Left forelimb (tissue), 1 donor: ENCODE measurements around the gene GSG1.

Experiments
- DNase-seq: peaks from one replicate; pipeline ENCODE4 v3.0.0-alpha.2; 2018; ENCODE audit warnings: low spot score

GSG1 gene

DNA sequence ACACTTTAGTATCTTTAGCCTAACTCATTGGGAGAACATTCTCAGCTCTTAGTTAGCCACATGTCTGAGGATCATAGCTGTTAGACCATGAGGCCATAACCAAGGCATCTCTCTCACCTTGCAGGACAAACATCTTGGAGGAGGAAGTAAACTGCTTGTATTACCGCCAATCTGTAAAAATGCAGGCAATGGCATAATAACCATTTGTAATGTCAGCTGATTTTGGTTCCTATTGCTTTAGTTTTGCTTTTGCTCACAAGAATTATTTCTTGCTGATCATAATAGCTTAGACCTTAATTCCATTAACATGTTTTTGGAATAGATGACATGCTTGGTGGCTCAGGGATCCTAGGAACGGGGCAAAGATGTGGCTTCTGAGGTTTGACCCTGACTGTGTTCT lies 16.4 kb upstream of the GSG1 start:
- no peak for DNase-seq

DNA sequence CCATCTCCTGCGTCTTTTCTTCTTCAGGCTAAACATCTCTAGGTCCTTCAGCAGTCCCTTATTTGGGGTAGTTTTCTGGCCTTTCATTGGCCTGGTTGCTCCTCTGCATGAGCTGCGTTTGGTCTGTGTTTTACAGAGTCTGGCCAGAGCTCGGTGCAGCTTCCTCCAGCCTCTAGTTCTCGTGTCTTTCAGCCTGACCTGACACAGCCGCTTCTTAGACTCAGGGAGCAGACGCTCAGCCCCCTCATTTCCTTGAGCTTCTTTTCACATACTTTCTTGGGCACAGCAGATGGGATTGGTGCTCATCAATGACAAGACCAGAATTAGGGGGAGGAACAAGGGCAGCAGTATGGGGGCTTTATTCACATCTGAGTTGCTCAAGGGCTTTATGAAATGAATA lies 13.6 kb upstream of the GSG1 start:
- no peak for DNase-seq

DNA sequence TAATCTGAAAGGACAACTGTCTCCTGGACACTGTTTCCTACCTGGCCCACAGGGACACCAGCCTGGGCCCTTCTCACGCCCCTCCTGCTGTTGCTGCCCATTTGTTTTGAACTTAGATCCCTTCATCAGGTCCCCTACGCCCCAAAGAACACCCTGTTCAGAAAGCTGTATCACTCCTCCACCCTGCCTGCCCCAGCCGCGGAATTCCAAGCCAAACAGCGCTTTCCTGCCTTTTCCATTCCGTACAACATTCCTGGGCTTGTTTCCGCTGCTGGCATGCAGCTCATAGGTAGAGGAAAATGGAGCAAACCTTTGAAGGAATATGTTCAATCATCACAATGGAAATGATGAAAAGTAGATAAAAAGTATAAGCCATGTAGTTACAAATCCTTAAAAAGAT lies 12.8 kb upstream of the GSG1 start:
- no peak for DNase-seq

DNA sequence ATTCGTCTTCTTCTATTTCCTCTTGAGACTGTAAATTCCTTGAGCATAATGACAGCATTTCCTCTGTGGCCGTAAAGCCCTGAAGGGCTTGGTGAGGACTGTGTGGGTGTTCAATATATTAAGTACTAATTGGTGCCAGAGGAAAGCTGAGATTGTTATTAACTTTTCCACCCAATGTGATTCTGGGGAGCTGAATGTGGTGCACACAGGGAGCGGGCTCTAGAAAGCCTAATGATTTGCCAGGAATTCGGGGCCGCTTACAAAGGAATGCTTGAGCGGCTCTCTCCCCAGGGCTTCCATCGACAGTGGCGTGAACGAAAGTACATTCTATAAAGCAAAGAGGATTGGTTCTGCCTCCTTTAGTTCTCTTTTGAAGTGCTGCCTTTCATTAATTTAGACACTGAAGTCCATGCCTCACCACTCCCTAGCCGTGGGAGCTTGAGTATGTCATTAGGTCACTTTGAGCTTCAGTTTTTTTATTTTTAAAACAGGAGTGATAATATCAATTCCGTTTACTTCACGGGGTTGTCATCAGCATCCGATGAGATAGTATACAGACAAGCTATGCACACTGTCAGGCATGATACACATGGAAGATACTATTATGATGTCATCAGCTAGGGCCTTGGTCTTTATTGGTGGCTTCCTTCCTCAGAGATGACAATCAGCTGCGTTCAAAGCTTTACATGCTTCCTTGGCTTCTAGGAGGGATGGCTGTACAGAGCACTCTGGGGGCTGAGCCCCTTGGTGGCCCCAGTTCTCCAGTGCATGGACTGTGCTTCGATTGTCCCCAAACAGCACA lies 11.0 kb upstream of the GSG1 start:
- no peak for DNase-seq

GRCh38 chr12:13112968-13113367 lies 9.5 kb upstream of the GSG1 start:
- no peak for DNase-seq

- DNase-seq: no peak
These were observed 3.2 kb upstream of the GSG1 start for GRCh38 chr12:13106666-13107065.

DNA sequence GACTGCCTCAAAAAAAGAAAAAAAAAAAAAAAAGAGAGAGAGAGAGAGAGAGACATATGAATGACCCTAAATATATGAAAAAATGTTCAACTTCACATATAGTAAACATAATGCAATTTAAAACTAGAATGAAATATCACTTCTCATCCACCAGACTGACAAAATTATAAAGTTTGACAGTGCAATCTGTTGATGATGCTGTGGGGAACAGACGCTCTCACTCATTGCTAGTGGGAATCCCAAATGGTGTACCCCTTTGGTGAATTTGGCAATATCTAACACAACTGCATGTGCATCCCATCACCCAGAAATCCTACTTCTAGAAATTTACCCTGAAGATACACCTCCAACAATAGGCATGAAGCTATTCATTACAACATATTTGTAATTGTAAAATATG lies 2.3 kb upstream of the GSG1 start:
- no peak for DNase-seq

- DNase-seq: no peak
These were observed 942 bp upstream of the GSG1 start for GRCh38 chr12:13104409-13104808.

GRCh38 chr12:13102461-13103195 lies 839 bp downstream of the GSG1 start:
- DNase-seq: no peak

DNA sequence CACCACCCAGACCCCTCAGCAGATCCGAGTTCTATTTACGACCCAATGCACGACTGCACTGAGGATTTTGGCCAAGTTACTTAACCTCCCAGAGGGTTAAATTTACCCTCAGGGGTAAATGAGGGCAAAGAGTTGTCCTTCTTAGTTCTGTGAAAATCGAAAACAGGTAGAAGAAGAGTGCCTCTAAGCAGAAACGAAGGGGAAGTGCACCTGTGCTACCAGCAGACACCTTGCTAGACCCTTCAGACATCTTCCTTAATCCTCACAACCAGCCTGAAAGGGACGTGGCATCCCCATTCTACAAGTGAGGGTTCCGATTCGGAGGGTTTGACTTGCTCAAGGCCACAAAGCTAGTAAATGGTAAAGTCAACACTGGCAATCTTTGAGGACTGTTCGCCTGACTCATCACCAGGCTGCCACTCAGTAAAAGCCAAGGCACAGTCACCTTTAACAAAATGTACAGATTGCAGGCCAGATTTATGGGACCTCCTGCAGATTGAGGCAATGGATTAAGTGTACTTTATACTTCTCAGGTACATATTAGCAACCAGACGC lies 1.6 kb downstream of the GSG1 start:
- DNase-seq: no peak

- peak; percentile 94 for DNase-seq
These were observed 2.3 kb downstream of the GSG1 start for GRCh38 chr12:13100882-13101769.

DNA sequence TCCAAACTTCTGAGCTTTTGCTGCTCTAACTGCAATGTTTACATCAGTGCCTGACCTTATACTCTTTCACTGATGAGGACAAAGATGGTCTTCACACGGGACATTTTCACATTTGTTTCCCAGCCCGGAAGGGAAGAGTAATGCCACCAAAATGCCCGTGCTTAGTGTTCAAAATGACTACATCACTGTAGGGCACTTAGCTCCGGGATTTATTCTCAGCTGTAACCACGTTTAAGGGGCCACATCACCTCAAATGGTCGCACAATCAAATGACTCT lies 2.9 kb downstream of the GSG1 start:
- DNase-seq: no peak

DNA sequence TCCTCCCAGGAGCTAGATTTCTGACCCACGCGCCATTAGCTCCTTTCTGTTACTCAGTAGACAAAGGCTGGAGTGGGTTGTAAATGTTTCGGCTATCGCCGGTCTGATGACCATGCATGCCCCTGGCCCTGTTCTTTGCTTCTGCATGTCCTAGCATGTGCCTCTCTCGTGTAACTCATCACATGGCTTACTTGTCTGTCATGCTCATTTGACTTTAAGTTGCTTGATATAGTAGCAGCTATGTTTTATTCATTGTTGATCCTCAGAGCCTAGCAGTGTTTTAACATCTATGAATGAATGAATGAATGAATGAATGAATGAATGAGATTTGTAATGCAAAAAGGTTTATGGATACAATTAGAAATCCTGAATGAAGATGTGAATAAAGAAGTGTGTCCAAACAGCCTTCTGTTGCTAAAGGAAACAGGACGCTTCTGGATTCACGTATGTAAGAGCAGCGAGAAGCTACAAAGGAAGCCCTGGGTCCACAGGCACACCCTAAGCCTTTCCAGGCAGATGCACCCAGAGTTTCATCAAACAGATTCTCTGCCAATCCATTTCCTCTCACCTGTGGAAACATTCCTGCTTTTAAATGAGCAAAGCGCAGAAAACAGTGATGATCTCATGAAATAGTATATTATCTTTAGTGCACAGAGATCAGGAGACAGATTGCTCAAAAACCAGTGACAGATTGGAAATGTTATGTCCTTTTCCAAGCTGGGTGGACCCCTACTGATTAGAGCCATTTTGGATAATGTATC lies 3.4 kb downstream of the GSG1 start:
- DNase-seq: no peak

- DNase-seq: no peak
These were observed 4.2 kb downstream of the GSG1 start for GRCh38 chr12:13099066-13099843.

- DNase-seq: no peak
These were observed 5.9 kb downstream of the GSG1 start for GRCh38 chr12:13097491-13098011.

DNA sequence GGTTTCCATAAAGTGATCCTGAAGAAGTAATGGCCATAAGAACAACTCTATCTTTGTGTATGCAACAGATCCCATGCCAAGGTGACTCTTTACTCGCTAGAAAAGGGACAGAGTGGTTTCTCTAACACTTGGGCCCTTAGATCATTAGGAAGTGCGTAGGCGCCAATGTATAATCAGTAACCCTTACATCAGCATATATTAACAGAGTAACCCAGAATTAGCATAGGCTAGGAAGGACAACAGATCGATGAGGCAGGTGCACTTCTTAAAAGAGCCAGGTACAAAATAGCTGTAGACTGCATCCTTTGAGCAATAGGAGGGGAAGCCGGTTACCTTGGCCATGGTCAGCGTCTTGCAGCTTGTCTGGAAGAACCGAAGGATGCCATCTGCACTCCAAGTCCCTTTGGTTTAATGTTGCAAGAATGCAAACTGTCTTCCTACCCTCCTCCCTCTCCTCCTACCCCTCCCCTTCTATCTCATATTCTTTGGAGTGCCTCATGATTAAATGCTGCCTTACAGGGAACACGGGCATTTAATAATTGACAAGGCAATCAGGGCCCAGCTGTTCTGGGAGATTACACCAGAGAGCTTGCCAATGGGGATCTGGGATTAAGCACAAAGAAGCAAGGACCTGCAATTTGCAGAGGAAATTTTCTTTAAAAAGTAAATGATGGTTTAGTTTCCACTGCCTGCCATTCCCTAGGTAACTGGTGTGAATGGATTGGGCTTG lies 8.0 kb downstream of the GSG1 start:
- no peak for DNase-seq

DNA sequence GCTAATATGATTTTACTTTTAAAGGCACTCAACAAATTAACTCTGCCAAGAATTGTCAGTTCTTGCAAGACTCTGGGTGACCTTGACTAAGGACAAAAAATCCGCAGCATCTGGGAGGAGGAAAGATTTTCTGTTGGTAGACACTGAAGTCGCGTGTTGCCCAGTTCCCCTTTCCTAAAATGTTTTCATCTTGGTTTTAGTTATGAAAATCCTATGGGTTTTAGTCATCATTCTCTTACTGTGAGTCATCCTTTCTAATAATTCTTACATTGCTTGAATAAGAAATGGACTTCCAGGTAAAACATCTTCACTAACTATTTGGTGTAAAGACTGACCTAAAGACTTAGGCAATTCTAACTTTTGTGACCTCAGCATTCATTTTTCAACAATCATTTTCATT lies 9.1 kb downstream of the GSG1 start:
- no peak for DNase-seq

GRCh38 chr12:13093848-13094220 lies 9.6 kb downstream of the GSG1 start:
- no peak for DNase-seq

- no peak for DNase-seq
These were observed 10.1 kb downstream of the GSG1 start for GRCh38 chr12:13093191-13093847.

DNA sequence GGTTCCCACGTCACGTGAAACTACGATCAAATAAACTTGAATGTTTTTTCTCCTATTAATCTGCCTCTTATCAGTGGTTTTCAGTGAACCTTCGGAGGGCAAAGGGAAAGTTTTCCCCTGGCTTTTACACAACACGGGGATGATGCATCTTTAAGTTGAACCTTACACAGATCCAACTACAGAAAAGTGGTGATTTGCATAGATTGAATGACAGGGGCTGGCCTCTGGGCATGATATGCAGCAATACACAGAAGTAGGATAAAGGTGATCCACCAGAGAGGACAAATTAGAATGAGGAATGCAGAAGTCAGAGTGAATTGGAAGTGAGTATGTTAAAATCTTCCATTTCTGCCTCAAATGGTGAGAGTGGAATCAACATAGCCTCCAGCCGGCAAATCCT lies 11.6 kb downstream of the GSG1 start:
- DNase-seq: no peak
